ENCODE data around the gene ECD. TPM values are rescaled to one million over a fixed set of nuclear protein-coding genes. Genes with fewer than 3 reads are reported as not detected.
A peak's percentile ranks its signal among the peaks of the same experiment; 100 is the strongest.
"Not testable (repeated sequence)": the region's sequence is repeated elsewhere in the genome, so short reads cannot be mapped to it uniquely, and the experiment has no call there.

Gene ECD
- polyA plus RNA-seq, 3 donors = 14.1 to 20.2 (median 16.7) TPM

DNA sequence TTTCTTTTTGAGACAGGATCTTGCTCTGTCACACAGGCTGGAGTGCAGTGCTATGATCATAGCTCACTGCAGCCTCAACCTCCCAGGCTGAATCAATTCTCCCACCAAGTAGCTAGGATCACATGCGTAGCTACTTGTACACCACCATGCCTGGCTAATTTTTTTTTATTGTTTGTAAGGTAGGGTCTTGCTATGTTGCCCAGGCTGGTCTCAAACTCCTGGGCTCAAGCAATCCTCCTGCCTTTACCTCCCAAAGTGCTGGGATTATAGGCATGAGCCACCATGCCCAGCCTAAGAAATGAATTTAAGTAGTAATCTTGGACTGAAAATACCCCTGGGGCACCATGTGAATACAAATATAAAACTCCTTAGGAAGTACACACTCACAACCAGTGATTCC lies 51.8 kb downstream of the ECD start:
- H3K4me1 ChIP-seq (ENCODE audit: control insufficient read depth in 1 of 2, insufficient read depth in 2 of 2, low read length in 2 of 2) = peaks cover 1 to 3% of the 10 kb centered on the region in 2 donors
- H3K27ac ChIP-seq (ENCODE audit: low read depth in 1 of 2, low read length in 2 of 2) = no peak overlapping the region
- intact Hi-C loops (cut with micrococcal nuclease) = loop anchor here in 1 of 2 donors (10.0 kb wide), 1 partner anchor 49 kb away; the partner anchor contains the start of genes ECD and FAM149B1
- no peak overlapping the region for H3K4me2 ChIP-seq (replicated peaks; ENCODE audit: extremely low read depth, low read length, poor library complexity, severe bottlenecking)
- peaks cover 18 to 26% of the 10 kb centered on the region in 2 donors for H3K36me3 Mint-ChIP-seq
- H3K79me2 ChIP-seq (ENCODE audit: insufficient read depth, low read length) = no peaks in the 10 kb centered on the region
- no peaks in the 10 kb centered on the region for H4K20me1 ChIP-seq (ENCODE audit: insufficient read depth, low read length)
- H3K9ac ChIP-seq (ENCODE audit: insufficient read depth, low read length, poor library complexity, severe bottlenecking) = no peak overlapping the region
- TF ChIP-seq, protein P1, sequence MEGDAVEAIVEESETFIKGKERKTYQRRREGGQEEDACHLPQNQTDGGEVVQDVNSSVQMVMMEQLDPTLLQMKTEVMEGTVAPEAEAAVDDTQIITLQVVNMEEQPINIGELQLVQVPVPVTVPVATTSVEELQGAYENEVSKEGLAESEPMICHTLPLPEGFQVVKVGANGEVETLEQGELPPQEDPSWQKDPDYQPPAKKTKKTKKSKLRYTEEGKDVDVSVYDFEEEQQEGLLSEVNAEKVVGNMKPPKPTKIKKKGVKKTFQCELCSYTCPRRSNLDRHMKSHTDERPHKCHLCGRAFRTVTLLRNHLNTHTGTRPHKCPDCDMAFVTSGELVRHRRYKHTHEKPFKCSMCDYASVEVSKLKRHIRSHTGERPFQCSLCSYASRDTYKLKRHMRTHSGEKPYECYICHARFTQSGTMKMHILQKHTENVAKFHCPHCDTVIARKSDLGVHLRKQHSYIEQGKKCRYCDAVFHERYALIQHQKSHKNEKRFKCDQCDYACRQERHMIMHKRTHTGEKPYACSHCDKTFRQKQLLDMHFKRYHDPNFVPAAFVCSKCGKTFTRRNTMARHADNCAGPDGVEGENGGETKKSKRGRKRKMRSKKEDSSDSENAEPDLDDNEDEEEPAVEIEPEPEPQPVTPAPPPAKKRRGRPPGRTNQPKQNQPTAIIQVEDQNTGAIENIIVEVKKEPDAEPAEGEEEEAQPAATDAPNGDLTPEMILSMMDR (IDR thresholded peaks at IDR 0.05) = no peak
- no peaks in the 10 kb centered on the region for H3K9me3 Mint-ChIP-seq
- WGBS (ENCODE audit: insufficient coverage) = no CpG with 5 or more reads among the region's 1 CpG
- H3K27ac Mint-ChIP-seq = no peak overlapping the region
- DNase-seq = no peak
- H3K4me3 Mint-ChIP-seq = no peak overlapping the region
- H3K36me3 ChIP-seq (replicated peaks in 1 of 2; ENCODE audit: control insufficient read depth in 1 of 2, insufficient read depth in 2 of 2, low read length in 2 of 2) = peaks cover 3 to 35% of the 10 kb centered on the region in 2 donors
- no peaks in the 10 kb centered on the region for H3K27me3 ChIP-seq (ENCODE audit: control insufficient read depth in 2 of 2, insufficient read depth in 2 of 2, low read length in 2 of 2)
- no peaks in the 10 kb centered on the region for H3K9me3 ChIP-seq (replicated peaks in 1 of 2; ENCODE audit: control insufficient read depth in 1 of 2, insufficient read depth in 1 of 2, low read length in 2 of 2)
- H3K4me1 Mint-ChIP-seq = peaks cover 3% of the 10 kb centered on the region
- no peak overlapping the region for H3K4me3 ChIP-seq (replicated peaks in 1 of 3; ENCODE audit: low read depth in 2 of 3, low read length in 3 of 3)
- H3K27me3 Mint-ChIP-seq (ENCODE audit: low read depth in 3 of 3) = peaks cover 0 to 2% (median 1%) of the 10 kb centered on the region in 3 donors
- no peak overlapping the region for H2AFZ ChIP-seq (ENCODE audit: insufficient read depth, low read depth, low read length, poor library complexity, severe bottlenecking)

DNA sequence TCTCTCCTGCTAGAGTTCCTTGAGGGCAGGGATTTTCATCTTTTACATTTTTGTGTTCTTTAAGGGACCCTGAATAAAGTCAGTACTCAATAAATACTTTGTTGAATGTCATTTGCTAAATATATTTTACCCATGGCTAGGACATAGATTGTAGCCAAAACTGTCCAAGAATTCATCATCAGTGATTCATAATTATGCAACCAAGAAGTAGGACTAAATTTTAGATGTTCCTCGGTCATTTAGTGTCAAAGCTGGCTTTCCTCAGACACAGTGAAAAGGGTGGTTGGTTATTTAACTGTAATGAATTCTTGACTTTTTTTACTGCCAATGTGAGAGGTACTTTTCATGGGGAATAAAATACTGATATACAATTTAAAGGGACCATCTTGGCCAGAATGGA lies 54.3 kb downstream of the ECD start:
- H3K36me3 ChIP-seq (replicated peaks in 1 of 2; ENCODE audit: control insufficient read depth in 1 of 2, insufficient read depth in 2 of 2, low read length in 2 of 2) = peaks cover 2 to 24% of the 10 kb centered on the region in 2 donors
- no CpG with 5 or more reads among the region's 1 CpG for WGBS (ENCODE audit: insufficient coverage)
- intact Hi-C loops (cut with micrococcal nuclease) = loop anchor here (5.0 to 10.0 kb wide), 2 partner anchors 49 to 51 kb away; partner anchors contain the start of genes ECD (in 1 of the 2) and FAM149B1 (in 1 of the 2)
- H3K4me1 Mint-ChIP-seq = peaks cover 12% of the 10 kb centered on the region
- H3K27ac ChIP-seq (ENCODE audit: low read depth in 1 of 2, low read length in 2 of 2) = no peak overlapping the region
- peaks cover 7 to 19% of the 10 kb centered on the region in 2 donors for H3K36me3 Mint-ChIP-seq
- H3K79me2 ChIP-seq (ENCODE audit: insufficient read depth, low read length) = no peaks in the 10 kb centered on the region
- H3K4me2 ChIP-seq (replicated peaks; ENCODE audit: extremely low read depth, low read length, poor library complexity, severe bottlenecking) = no peak overlapping the region
- no peak overlapping the region for H2AFZ ChIP-seq (ENCODE audit: insufficient read depth, low read depth, low read length, poor library complexity, severe bottlenecking)
- H4K20me1 ChIP-seq (ENCODE audit: insufficient read depth, low read length) = no peaks in the 10 kb centered on the region
- H3K4me1 ChIP-seq (ENCODE audit: control insufficient read depth in 1 of 2, insufficient read depth in 2 of 2, low read length in 2 of 2) = peaks cover 5 to 8% of the 10 kb centered on the region in 2 donors
- no peaks in the 10 kb centered on the region for H3K27me3 ChIP-seq (ENCODE audit: control insufficient read depth in 2 of 2, insufficient read depth in 2 of 2, low read length in 2 of 2)
- no peak overlapping the region for H3K9ac ChIP-seq (ENCODE audit: insufficient read depth, low read length, poor library complexity, severe bottlenecking)
- no peak overlapping the region for H3K4me3 Mint-ChIP-seq
- peaks cover 0 to 6% of the 10 kb centered on the region in 2 donors for H3K9me3 ChIP-seq (replicated peaks in 1 of 2; ENCODE audit: control insufficient read depth in 1 of 2, insufficient read depth in 1 of 2, low read length in 2 of 2)
- TF ChIP-seq, protein P1 (IDR thresholded peaks at IDR 0.05) = no peak
- peaks cover 0 to 2% (median 0%) of the 10 kb centered on the region in 3 donors for H3K27me3 Mint-ChIP-seq (ENCODE audit: low read depth in 3 of 3)
- no peak for DNase-seq
- no peak overlapping the region for H3K4me3 ChIP-seq (replicated peaks in 1 of 3; ENCODE audit: low read depth in 2 of 3, low read length in 3 of 3)
- H3K27ac Mint-ChIP-seq = peak overlapping the region in 1 of 7 donors; percentile 14
- H3K9me3 Mint-ChIP-seq = peaks cover 0 to 8% (median 2%) of the 10 kb centered on the region in 7 donors

DNA sequence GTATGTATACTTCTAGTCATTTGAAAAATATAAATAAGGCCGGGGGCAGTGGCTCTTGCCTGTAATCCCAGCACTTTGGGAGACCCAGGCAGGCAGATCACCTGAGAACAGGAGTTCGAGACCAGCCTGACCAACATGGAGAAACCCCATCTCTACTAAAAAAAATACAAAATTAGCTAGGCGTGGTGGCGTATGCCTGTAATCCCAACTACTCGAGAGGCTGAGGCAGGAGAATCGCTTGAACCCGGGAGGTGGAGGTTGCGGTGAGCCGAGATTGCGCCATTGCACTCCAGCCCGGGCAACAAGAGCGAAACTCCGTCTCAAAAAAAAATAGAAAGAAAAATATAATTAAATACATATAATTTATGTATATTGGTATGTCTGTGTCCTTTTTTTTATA lies 55.8 kb downstream of the ECD start:
- not testable (repeated sequence) for H3K4me3 Mint-ChIP-seq; H3K9me3 Mint-ChIP-seq; H3K79me2 ChIP-seq (ENCODE audit: insufficient read depth, low read length); H3K27me3 Mint-ChIP-seq (ENCODE audit: low read depth in 3 of 3); H3K27me3 ChIP-seq (ENCODE audit: control insufficient read depth in 2 of 2, insufficient read depth in 2 of 2, low read length in 2 of 2); H3K4me2 ChIP-seq (replicated peaks; ENCODE audit: extremely low read depth, low read length, poor library complexity, severe bottlenecking); H3K27ac Mint-ChIP-seq; H3K4me1 ChIP-seq (ENCODE audit: control insufficient read depth in 1 of 2, insufficient read depth in 2 of 2, low read length in 2 of 2); DNase-seq; H3K9me3 ChIP-seq (replicated peaks in 1 of 2; ENCODE audit: control insufficient read depth in 1 of 2, insufficient read depth in 1 of 2, low read length in 2 of 2); H2AFZ ChIP-seq (ENCODE audit: insufficient read depth, low read depth, low read length, poor library complexity, severe bottlenecking); H3K27ac ChIP-seq (ENCODE audit: low read depth in 1 of 2, low read length in 2 of 2); H3K9ac ChIP-seq (ENCODE audit: insufficient read depth, low read length, poor library complexity, severe bottlenecking); H4K20me1 ChIP-seq (ENCODE audit: insufficient read depth, low read length); H3K4me3 ChIP-seq (replicated peaks in 1 of 3; ENCODE audit: low read depth in 2 of 3, low read length in 3 of 3)
- intact Hi-C loops (cut with micrococcal nuclease) = loop anchor here (5.0 to 10.0 kb wide), 2 partner anchors 50 to 53 kb away; partner anchors contain the start of genes ECD (in 1 of the 2) and FAM149B1 (in 1 of the 2)
- H3K36me3 ChIP-seq (replicated peaks in 1 of 2; ENCODE audit: control insufficient read depth in 1 of 2, insufficient read depth in 2 of 2, low read length in 2 of 2) = peaks cover 2 to 24% of the 10 kb centered on the region in 2 donors
- Mint-ChIP-seq H3K36me3 (peaks cover 13 to 26% of the 10 kb centered on the region in 2 donors), H3K4me1 (peaks cover 12% of the 10 kb centered on the region)
- no CpG with 5 or more reads among the region's 13 CpGs for WGBS (ENCODE audit: insufficient coverage)
